ENCODE measurements around the gene RMND1.

The RMND1 gene

GRCh38 chr6:151422981-151423380 is 28.9 kb downstream of the RMND1 start:
- in situ Hi-C loops (cut with MboI; ENCODE audit: low sequenced_read_pairs) = no loop called here

- in situ Hi-C loops (cut with MboI; ENCODE audit: low sequenced_read_pairs) = no loop called here
Measured at GRCh38 chr6:151417477-151417876, 34.4 kb downstream of the RMND1 start.

GRCh38 chr6:151414641-151415260 is 37.2 kb downstream of the RMND1 start:
- in situ Hi-C loops (cut with MboI; ENCODE audit: low sequenced_read_pairs) = no loop called here

DNA sequence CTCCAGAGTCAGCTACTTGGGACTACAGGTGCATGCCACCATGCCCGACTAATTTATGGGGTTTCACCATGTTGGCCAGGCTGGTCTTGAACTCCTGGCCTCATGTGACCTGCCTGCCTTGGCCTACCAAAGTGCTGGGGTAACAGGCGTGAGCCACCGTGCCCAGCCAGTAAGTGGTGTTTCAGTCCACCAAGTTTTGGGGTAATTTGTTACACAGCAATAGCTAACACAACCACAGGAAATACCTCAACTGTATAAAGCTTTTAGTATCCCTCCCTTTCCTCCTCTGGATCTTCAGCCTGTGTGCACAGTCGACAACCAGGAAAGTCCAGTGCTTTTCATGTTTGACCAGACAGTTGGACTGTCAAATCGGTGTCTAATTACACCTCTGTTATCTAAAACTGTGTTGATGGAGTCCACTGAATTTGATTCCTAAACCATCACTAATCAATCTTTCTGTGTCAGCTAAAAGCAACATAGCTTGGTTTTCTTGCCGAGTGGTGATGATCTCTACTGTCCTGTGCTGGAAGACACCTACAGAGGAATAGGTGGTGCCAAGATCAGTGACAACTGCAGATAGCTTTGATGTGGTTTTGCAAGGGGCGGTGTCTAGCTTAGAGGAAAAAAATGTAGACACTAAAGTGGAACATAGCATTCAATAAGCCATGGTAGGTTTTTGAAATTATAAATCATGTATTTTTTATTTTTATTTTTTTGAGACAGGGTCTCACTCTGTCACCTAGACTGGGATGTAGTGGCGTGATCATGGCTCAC is 38.4 kb downstream of the RMND1 start:
- in situ Hi-C loops (cut with MboI; ENCODE audit: low sequenced_read_pairs) = no loop called here

DNA sequence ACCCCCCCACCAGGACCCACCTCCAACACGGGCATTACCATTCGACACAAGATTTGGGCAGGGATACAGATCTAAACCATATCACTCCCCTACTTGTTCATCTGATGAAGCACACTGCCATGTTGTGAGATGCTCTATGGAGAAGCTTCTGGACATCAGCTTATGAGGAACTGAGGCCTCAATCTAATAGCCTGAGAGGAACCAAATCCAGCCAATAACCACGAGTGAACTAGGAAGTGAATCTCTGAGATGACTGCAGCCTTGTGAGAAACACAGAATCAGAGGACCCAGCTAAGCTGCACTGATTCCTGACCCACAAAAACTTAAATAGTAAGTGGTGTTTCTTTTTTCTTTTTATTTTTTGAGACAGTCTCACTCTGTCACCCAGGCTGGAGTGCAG is 39.0 kb downstream of the RMND1 start:
- in situ Hi-C loops (cut with MboI; ENCODE audit: low sequenced_read_pairs) = no loop called here

DNA sequence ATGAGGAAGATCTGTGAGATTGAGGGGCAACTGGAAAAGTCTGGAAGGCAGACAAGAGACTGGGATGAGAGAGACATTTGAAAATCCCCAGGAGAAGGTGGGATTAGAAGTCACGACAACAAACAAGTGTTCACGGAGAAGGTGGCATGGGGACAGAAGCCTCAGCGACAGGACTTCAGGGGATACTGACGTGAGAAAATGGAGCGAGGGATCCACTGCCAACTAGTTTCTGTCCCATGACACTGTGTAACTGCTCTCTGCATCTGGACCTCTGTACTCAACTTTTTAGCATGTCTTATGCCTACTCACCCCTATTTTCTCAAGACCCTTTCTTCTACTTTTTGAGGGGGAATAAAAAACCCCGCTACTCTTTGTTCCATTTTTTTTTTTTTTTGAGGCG is 42.2 kb downstream of the RMND1 start:
- in situ Hi-C loops (cut with MboI; ENCODE audit: low sequenced_read_pairs) = no loop called here

DNA sequence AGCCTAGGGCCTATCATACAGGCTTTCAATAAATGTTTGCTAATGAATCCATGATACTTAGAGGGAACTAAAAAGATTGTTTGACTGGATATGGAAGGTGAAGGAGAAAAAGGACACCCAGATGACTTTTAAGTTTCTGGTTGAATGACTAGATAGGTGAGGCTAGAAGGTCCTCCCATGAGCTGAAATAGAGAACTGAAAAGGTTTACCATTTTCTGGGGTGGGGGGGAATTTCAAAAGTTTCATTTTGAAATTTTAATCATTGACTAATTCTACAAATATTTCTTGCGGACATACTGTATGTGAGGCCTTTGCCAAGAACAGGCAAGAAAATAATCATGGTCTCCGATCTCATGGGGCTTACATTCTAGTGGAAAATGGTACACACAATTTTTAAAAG is 42.7 kb downstream of the RMND1 start:
- in situ Hi-C loops (cut with MboI; ENCODE audit: low sequenced_read_pairs) = no loop called here

- in situ Hi-C loops (cut with MboI; ENCODE audit: low sequenced_read_pairs) = no loop called here
Measured at GRCh38 chr6:151408858-151409257, 43.1 kb downstream of the RMND1 start.

- in situ Hi-C loops (cut with MboI; ENCODE audit: low sequenced_read_pairs) = no loop called here
Measured at GRCh38 chr6:151403919-151404308, 48.0 kb downstream of the RMND1 start.

DNA sequence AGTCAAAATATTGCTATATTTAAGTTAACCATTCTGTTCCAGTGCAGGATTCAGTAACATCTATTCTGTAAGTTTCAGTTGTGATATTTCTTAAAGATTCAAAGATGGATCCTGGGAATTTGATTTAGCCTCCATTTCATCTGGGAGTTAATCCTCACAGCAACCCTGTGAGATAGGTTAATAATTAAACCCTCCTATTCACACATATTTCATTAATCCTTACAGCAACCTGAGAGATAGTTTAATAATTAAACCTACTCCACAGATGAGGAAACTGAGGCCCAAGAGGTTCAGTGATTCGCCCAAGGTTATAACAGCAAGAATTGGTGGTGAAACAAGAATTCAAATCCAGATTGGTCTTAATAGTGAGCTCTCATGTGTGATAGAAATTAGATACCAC is 49.7 kb downstream of the RMND1 start:
- in situ Hi-C loops (cut with MboI; ENCODE audit: low sequenced_read_pairs) = no loop called here

DNA sequence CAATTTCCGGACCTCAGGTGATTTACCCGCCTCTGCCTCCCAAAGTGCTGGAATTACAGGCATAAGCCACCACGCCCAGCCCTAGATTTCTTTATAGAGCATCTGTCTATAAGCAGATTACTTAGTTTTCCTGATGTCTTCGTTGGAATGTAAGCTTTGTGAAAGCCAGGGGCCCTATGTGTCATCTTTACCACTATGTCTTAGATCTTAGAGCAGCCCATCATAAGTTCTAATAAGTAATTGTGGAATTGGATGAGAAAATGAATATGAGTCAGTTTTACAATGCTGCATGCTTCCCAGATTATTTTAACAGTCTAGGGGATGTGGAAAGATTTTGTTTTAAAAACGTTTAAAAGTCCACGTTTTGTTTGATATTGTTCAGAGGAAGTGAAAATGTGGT is 51.5 kb downstream of the RMND1 start:
- in situ Hi-C loops (cut with MboI; ENCODE audit: low sequenced_read_pairs) = no loop called here

DNA sequence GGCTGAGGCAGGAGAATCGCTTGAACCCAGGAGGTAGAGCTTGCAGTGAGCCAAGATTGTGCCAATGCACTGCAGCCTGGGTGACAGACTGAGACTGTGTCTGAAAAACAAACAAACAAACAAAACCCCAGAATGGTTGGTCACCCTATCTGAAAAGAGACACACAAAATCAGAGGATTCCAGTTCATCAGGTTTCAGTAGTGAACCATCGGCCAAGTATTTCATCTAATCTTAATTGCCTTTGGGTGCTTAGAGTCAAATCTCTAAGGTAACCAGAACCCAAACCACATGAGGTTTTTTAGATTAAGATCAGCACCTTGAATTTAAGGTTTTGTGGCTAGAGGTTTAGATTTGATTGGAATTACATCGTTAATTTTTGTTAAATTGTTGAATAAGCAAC is 52.2 kb downstream of the RMND1 start:
- in situ Hi-C loops (cut with MboI; ENCODE audit: low sequenced_read_pairs) = no loop called here

DNA sequence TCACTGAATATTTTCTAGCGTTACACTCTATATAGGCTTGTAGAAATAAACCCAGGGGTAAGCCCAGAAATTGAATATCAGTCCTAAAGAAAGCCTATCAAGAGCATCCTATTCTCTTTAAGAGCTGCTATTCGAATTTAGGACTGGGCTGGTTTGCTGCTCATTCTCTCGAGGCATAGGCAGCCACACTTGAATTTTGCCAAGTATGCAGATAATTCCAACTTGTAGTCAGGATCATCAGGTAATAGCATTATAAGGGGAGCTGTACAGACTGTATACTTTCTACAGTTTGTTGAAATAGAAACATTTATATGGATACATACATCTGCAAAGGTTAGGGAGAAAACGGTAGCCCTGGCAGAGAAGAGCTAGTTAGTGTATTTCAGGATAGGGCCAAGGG is 58.5 kb downstream of the RMND1 start:
- in situ Hi-C loops (cut with MboI; ENCODE audit: low sequenced_read_pairs) = no loop called here

GRCh38 chr6:151392427-151392826 is 59.5 kb downstream of the RMND1 start:
- in situ Hi-C loops (cut with MboI; ENCODE audit: low sequenced_read_pairs) = no loop called here

DNA sequence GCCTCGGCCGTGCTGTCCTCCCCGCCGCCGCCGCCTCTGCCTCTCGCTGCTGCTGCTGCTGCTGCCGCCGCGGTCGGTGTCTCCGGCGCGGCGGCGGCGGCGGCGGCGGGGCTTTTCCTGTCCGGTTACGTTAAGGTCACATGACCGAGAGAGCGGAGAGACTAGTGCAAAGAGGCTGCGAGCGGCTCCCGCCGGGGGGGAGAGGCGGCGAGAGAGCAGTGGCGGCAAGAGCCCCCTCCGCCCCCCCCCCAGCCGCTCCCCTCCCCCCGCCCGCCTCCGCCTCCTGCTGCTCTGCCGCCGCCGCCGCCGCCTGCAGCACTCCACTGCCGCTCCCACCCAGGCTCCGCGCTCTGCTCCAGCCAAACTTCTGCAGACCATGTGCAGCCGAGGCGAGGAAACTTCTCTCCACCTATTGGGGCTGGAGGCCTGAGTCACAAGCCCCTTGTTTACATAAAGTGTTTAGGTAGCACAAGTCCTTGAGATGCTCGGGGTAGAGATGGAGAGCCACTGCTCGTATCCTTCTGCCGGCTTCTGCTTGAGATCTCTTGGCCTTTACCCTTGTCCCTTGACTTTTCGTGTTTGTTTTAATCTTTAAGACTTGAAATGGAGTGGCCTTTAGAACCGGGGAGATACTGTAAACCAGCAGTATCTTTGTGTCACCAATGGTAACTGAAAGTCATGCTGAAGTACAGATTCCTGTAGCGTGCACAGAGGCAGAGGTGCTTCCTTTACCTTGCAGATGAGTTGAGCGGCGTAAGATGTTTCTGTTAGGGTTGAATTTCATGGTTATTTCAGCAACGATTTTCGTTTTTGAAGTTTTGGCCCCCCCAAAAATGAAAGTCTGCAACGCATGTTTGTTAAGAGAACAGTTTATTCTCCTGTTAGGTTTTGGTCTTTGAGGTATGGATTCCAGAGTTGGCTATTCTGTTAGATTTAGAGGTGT is 60.2 kb downstream of the RMND1 start, which contains the start of gene ZBTB2:
TSS of gene ZBTB2 (minus strand) at position 89 of the 943 bp plus-strand sequence. CDS start 17,922 bp downstream, outside the sequence.
- in situ Hi-C loops (cut with MboI; ENCODE audit: low sequenced_read_pairs) = no loop called here

GRCh38 chr6:151390851-151391470 is 61.0 kb downstream of the RMND1 start:
- in situ Hi-C loops (cut with MboI; ENCODE audit: low sequenced_read_pairs) = no loop called here

- in situ Hi-C loops (cut with MboI; ENCODE audit: low sequenced_read_pairs) = no loop called here
Measured at GRCh38 chr6:151390276-151390850, 61.6 kb downstream of the RMND1 start.

DNA sequence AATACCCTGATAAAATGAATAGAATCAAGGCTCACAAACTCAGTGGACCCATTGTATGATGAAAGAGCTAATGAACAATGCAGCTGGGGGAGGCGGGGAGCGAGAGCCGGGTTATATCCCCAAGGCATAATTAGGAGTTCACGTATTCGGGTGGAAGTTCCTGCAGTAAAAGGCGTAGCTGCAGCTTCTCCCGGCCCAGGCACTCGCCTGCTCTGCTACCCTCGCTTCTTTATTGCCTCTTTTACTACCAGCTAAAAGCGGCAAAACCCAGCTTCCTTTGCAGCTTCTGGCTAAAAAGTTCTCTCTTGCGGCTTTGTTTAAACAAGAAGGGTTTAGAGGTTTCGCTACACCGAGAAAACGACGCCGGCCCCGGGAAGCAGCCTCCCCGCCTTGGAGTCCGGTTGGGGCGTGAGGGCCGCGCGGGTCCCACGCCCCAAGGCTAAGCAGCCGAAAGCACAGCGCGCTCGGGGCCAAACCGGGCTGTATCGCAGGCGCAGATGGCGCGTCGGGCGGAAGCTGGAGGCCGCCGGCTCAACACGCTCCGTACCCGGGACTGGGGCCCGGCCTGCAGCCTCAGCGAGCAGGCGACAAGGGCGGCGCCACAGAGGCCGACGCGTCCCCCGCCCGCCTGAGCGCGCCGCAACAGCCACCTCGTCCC is 62.2 kb downstream of the RMND1 start:
- in situ Hi-C loops (cut with MboI; ENCODE audit: low sequenced_read_pairs) = no loop called here

DNA sequence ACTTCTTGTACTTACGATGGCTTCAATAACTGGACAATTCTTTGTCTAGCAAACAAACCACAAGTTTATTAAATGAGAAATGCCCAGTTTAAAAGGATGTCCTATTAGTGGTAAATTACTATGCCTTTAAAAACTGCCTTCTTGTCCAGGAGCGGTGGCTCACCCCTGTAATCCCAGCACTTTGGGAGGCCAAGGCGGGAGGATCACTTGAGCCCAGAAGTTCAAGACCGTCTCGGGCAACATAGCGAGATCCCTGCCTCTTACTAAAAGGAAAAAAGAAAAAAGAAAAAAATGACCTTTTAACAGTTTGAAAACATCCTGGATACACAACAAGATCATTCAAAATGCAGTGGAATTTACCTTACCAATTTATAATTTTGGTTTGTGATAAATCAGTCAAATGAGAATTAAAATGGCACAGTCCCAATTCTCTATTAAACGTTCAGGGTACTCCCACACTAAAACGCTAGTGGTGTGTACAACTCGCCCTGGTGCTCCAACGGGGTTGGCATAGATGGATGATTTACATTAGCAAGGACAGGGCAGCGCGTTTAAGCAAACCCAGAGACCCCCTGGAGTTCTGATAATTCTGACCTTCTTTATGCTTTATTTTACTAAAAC is 62.8 kb downstream of the RMND1 start:
- in situ Hi-C loops (cut with MboI; ENCODE audit: low sequenced_read_pairs) = no loop called here

- in situ Hi-C loops (cut with MboI; ENCODE audit: low sequenced_read_pairs) = no loop called here
Measured at GRCh38 chr6:151388236-151388635, 63.7 kb downstream of the RMND1 start.

Data from HL-60/S4 (cell line).